AG04450 (cell line): ENCODE measurements around the gene SFMBT2. TPM values are rescaled to one million over a fixed set of nuclear protein-coding genes. Genes with fewer than 3 reads are reported as not detected.

Experiments used
- CTCF ChIA-PET: fragments of 300-600, 350-600 bp; formaldehyde crosslinking; extraction: SDS; loops from one replicate; lab custom pipeline; 2022; ENCODE audit warnings: antibody characterized with exemption, inconsistent platforms; lab: Charles Lee
- POLR2A ChIA-PET: fragments of 350-600 bp; formaldehyde crosslinking; extraction: SDS; loops from one replicate; lab custom pipeline; 2021; ENCODE audit warnings: antibody characterized with exemption, inconsistent platforms; lab: Yijun Ruan, JAX
- DNase-seq: peaks from one replicate; pipeline ENCODE4 v3.0.0-alpha.2; 2011; ENCODE audit warnings: low read depth, low spot score
- H3K27ac ChIP-seq: one replicate; pipeline ENCODE4 v1.5.1; 2012; ENCODE audit warnings: low read depth, low read length, control low read depth
- H3K27me3 ChIP-seq: one replicate; pipeline ENCODE4 v1.6.0; 2012; ENCODE audit warnings: low read length; ENCODE audit not compliant: control insufficient read depth, insufficient read depth
- H3K4me3 ChIP-seq: 2 replicates; pipeline ENCODE4 v1.5.1; 2011; ENCODE audit warnings: mild to moderate bottlenecking, low read depth, low read length, control low read depth
- H3K9me3 ChIP-seq: 2 replicates; pipeline ENCODE4 v1.5.1; 2012; ENCODE audit warnings: low read length; ENCODE audit not compliant: control insufficient read depth, insufficient read depth
- polyA plus RNA-seq: library from polyadenylated mRNA; depleted of rRNA; stranded (reverse); fragments of >200 nt; gene quantifications from 2 replicates; pipeline ENCODE4 v1.2.3, GENCODE V29; 2011
- TF ChIP-seq, protein P1 (sequence below): IDR thresholded peaks from 2 replicates; pipeline ENCODE4 v1.5.1; 2011; ENCODE audit warnings: low read depth, low read length, control low read depth, inconsistent platforms

SFMBT2 gene
- polyA plus RNA-seq, 1 experiment, result 1.4 TPM

GRCh38 chr10:7372504-7372903, 38.3 kb downstream of the SFMBT2 start:
- Histone ChIP-seq H3K4me3 (no peak overlapping the region), H3K9me3 (peaks cover 7% of the 10 kb centered on the region), H3K27ac (no peak overlapping the region), H3K27me3 (no peaks in the 10 kb centered on the region)
- no peak for DNase-seq
- CTCF ChIA-PET, result no interaction called here
- POLR2A ChIA-PET, result no interaction called here
- TF ChIP-seq, protein P1, sequence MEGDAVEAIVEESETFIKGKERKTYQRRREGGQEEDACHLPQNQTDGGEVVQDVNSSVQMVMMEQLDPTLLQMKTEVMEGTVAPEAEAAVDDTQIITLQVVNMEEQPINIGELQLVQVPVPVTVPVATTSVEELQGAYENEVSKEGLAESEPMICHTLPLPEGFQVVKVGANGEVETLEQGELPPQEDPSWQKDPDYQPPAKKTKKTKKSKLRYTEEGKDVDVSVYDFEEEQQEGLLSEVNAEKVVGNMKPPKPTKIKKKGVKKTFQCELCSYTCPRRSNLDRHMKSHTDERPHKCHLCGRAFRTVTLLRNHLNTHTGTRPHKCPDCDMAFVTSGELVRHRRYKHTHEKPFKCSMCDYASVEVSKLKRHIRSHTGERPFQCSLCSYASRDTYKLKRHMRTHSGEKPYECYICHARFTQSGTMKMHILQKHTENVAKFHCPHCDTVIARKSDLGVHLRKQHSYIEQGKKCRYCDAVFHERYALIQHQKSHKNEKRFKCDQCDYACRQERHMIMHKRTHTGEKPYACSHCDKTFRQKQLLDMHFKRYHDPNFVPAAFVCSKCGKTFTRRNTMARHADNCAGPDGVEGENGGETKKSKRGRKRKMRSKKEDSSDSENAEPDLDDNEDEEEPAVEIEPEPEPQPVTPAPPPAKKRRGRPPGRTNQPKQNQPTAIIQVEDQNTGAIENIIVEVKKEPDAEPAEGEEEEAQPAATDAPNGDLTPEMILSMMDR, result no peak

DNA sequence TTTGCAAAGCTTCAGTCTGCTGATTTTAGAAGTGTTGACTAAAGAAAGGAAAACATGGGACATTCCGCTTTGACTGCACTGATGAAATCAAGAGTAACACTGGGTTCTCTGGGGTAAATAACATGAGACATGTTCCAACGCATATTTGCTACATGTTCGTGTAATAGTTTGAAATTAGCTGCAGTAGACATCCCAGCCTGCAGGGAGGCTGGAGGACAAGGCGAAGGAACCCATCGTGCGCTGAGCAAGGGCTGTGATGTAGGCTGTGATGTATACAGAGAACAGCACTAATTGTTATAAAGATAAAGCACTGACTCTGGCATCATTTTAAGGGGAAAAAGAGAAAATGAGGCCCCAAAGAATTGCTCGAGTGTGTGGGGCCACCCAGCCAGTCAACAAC, 40.3 kb downstream of the SFMBT2 start:
- DNase-seq, result no peak
- POLR2A ChIA-PET, result no interaction called here
- peaks cover 9% of the 10 kb centered on the region for H3K9me3 ChIP-seq
- no peak overlapping the region for H3K4me3 ChIP-seq
- TF ChIP-seq, protein P1, result no peak
- H3K27me3 ChIP-seq, result no peaks in the 10 kb centered on the region
- CTCF ChIA-PET, result interaction anchor here (1.3 kb wide), 1 partner anchor 18 kb away, joined by 3 read pairs; no protein-coding TSS in a partner anchor
- no peak overlapping the region for H3K27ac ChIP-seq

- no peak for DNase-seq
- Histone ChIP-seq H3K27me3 (no peaks in the 10 kb centered on the region), H3K4me3 (no peak overlapping the region), H3K9me3 (peaks cover 11% of the 10 kb centered on the region; the same call in 1 of the 2 replicates), H3K27ac (no peak overlapping the region)
- ChIA-PET POLR2A (no interaction called here), CTCF (no interaction called here)
- TF ChIP-seq, protein P1, result no peak
Observed at GRCh38 chr10:7365027-7365745, 45.6 kb downstream of the SFMBT2 start.

- POLR2A ChIA-PET, result no interaction called here
- Histone ChIP-seq H3K4me3 (no peak overlapping the region), H3K27me3 (no peaks in the 10 kb centered on the region), H3K9me3 (peaks cover 11% of the 10 kb centered on the region; the same call in 1 of the 2 replicates), H3K27ac (no peak overlapping the region)
- DNase-seq, result no peak
- TF ChIP-seq, protein P1, result no peak
- CTCF ChIA-PET, result no interaction called here
Observed at GRCh38 chr10:7364474-7364873, 46.4 kb downstream of the SFMBT2 start.

GRCh38 chr10:7363700-7364099, 47.1 kb downstream of the SFMBT2 start:
- no peaks in the 10 kb centered on the region for H3K27me3 ChIP-seq
- TF ChIP-seq, protein P1, result no peak
- DNase-seq, result no peak
- H3K9me3 ChIP-seq, result peaks cover 16% of the 10 kb centered on the region; the same call in 1 of the 2 replicates
- CTCF ChIA-PET, result no interaction called here
- POLR2A ChIA-PET, result no interaction called here
- H3K27ac ChIP-seq, result no peak overlapping the region
- H3K4me3 ChIP-seq, result no peak overlapping the region
